ENCODE measurements around the gene CARD14. TPM values are rescaled to one million over a fixed set of nuclear protein-coding genes. Genes with fewer than 3 reads are reported as not detected.

CARD14 gene
- total and polyA plus RNA-seq, 2 of the 13 experiments (the other 11 are each of a cell fraction or from before 2014, with no cell fraction given), result 0.11 TPM; not detected in 1

GRCh38 chr17:80252871-80253270 lies 83.0 kb downstream of the CARD14 start (continued):
- TF ChIP-seq STAG1 (CRISPR knock-in tag; IDR thresholded peaks at IDR 0.05), result peak; percentile 59
- no peak for TF ChIP-seq JDP2 (CRISPR knock-in tag; IDR thresholded peaks at IDR 0.05; ENCODE audit: borderline replicate concordance)
- peak; percentile 55 for TF ChIP-seq RAD21 (CRISPR knock-in tag; IDR thresholded peaks at IDR 0.05)
- no peak for TF ChIP-seq THAP11 (CRISPR knock-in tag; IDR thresholded peaks at IDR 0.05)
- TF ChIP-seq HOXD1 (CRISPR knock-in tag; IDR thresholded peaks at IDR 0.05), result no peak
- no peak for TF ChIP-seq ZNF20 (CRISPR knock-in tag; IDR thresholded peaks at IDR 0.05)
- no peak for TF ChIP-seq ZNF703 (CRISPR knock-in tag; IDR thresholded peaks at IDR 0.05; ENCODE audit: borderline replicate concordance)
- TF ChIP-seq RNF219 (CRISPR knock-in tag; IDR thresholded peaks at IDR 0.05), result no peak
- no peak for TF ChIP-seq TRIM22 (IDR thresholded peaks at IDR 0.05)
- peak; percentile 17; the same call in 1 of the 2 replicates for TF ChIP-seq ZNF687 (CRISPR knock-in tag; IDR thresholded peaks at IDR 0.05)
- no peak for TF ChIP-seq ZFP37 (CRISPR knock-in tag; IDR thresholded peaks at IDR 0.05; ENCODE audit: borderline replicate concordance)
- 0 out of 2 replicates have a peak, but pooled peaks have one; percentile 38 for TF ChIP-seq ZNF121 (CRISPR knock-in tag; IDR thresholded peaks at IDR 0.05)
- TF ChIP-seq MIER3 (CRISPR knock-in tag; IDR thresholded peaks at IDR 0.05; ENCODE audit: borderline replicate concordance), result no peak
- no peak for TF ChIP-seq ELF1 (CRISPR knock-in tag; IDR thresholded peaks at IDR 0.05)
- 0 out of 2 replicates have a peak, but pooled peaks have one; percentile 13 for TF ChIP-seq ZNF331 (CRISPR knock-in tag; IDR thresholded peaks at IDR 0.05)
- TF ChIP-seq ZBTB38 (CRISPR knock-in tag; IDR thresholded peaks at IDR 0.05), result peak; percentile 72
- TF ChIP-seq ZSCAN12 (CRISPR knock-in tag; IDR thresholded peaks at IDR 0.05), result no peak
- TF ChIP-seq ZNF101 (CRISPR knock-in tag; IDR thresholded peaks at IDR 0.05; ENCODE audit: borderline replicate concordance, low read depth), result no peak
- no peak for TF ChIP-seq ZNF7 (CRISPR knock-in tag; IDR thresholded peaks at IDR 0.05)
- no peak for TF ChIP-seq STAT6 (CRISPR knock-in tag; IDR thresholded peaks at IDR 0.05; ENCODE audit: borderline replicate concordance)
- no peak for TF ChIP-seq ZNF564 (CRISPR knock-in tag; IDR thresholded peaks at IDR 0.05)
- no peak for TF ChIP-seq SP140L (CRISPR knock-in tag; IDR thresholded peaks at IDR 0.05; ENCODE audit: borderline replicate concordance)
